Skeletal muscle tissue (tissue), 4 donors: ENCODE data around the gene AKNA. TPM values are rescaled to one million over a fixed set of nuclear protein-coding genes. Genes with fewer than 3 reads are reported as not detected.

Experiments used
- H3K27ac ChIP-seq: one replicate; pipeline ENCODE4 v1.7.0; 2013; ENCODE audit warnings: mild to moderate bottlenecking, low read depth, low read length, inconsistent platforms
- H3K27me3 ChIP-seq, 3 donors: one replicate each; pipeline ENCODE4 v1.7.0; 2013; ENCODE audit warnings: low read length in 3 of 3; ENCODE audit not compliant: control insufficient read depth in 3 of 3, insufficient read depth in 3 of 3
- H3K36me3 ChIP-seq, 3 donors: one replicate each; pipeline ENCODE4 v1.7.0; 2013; ENCODE audit warnings: low read length in 3 of 3; ENCODE audit not compliant: control insufficient read depth in 3 of 3, insufficient read depth in 3 of 3
- H3K4me1 ChIP-seq, 3 donors: one replicate each; pipeline ENCODE4 v1.7.0; 2013; ENCODE audit warnings: low read length in 3 of 3, mild to moderate bottlenecking in 3 of 3; ENCODE audit not compliant: control insufficient read depth in 3 of 3, insufficient read depth in 3 of 3
- H3K4me3 ChIP-seq, 3 donors: one replicate each; pipeline ENCODE4 v1.7.0; 2013; ENCODE audit warnings: low read length in 3 of 3
- H3K9ac ChIP-seq, 3 donors: one replicate each; pipeline ENCODE4 v1.7.0; 2013; ENCODE audit warnings: low read length in 3 of 3, mild to moderate bottlenecking in 3 of 3, moderate library complexity in 2 of 3, low read depth in 1 of 3
- H3K9me3 ChIP-seq, 3 donors: one replicate each; pipeline ENCODE4 v1.7.0; 2013; ENCODE audit warnings: low read length in 3 of 3; ENCODE audit not compliant: control insufficient read depth in 3 of 3
- total RNA-seq: library from RNA; depleted of rRNA; stranded (reverse); fragments of >200 nt; gene quantifications from one replicate; pipeline ENCODE4 v1.2.3, GENCODE V29; 2014
- donor health status: Osteomylitis.

AKNA gene
- total RNA-seq, 1 donor from 2014 or later = 6.3 TPM

- H3K36me3 ChIP-seq = no peaks in the 10 kb centered on the region
- H3K4me1 ChIP-seq = no peaks in the 10 kb centered on the region
- no peaks in the 10 kb centered on the region for H3K9me3 ChIP-seq
- no peak overlapping the region for H3K9ac ChIP-seq
- peaks cover 0 to 17% (median 13%) of the 10 kb centered on the region in 3 donors for H3K27me3 ChIP-seq
- H3K4me3 ChIP-seq = no peak overlapping the region
- no peak overlapping the region for H3K27ac ChIP-seq
Observed at GRCh38 chr9:114430457-114430856, 42.7 kb upstream of the AKNA start.

- no peaks in the 10 kb centered on the region for H3K36me3 ChIP-seq
- no peak overlapping the region for H3K9ac ChIP-seq
- no peaks in the 10 kb centered on the region for H3K4me1 ChIP-seq
- H3K4me3 ChIP-seq = no peak overlapping the region
- H3K9me3 ChIP-seq = no peaks in the 10 kb centered on the region
- peaks cover 0 to 17% (median 13%) of the 10 kb centered on the region in 3 donors for H3K27me3 ChIP-seq
- no peak overlapping the region for H3K27ac ChIP-seq
Observed at GRCh38 chr9:114429488-114429887, 41.7 kb upstream of the AKNA start.

- no peaks in the 10 kb centered on the region for H3K9me3 ChIP-seq
Observed at GRCh38 chr9:114428466-114428865, 40.7 kb upstream of the AKNA start.

GRCh38 chr9:114427644-114428043 is 39.9 kb upstream of the AKNA start:
- Histone ChIP-seq H3K4me1 (no peaks in the 10 kb centered on the region), H3K4me3 (no peak overlapping the region), H3K27me3 (peaks cover 0 to 22% (median 13%) of the 10 kb centered on the region in 3 donors), H3K27ac (no peak overlapping the region), H3K36me3 (no peaks in the 10 kb centered on the region), H3K9ac (no peak overlapping the region), H3K9me3 (no peaks in the 10 kb centered on the region)

More at GRCh38 chr9:114428466-114428865, 40.7 kb upstream of the AKNA start:
- H3K9ac ChIP-seq = no peak overlapping the region
- peaks cover 0 to 22% (median 13%) of the 10 kb centered on the region in 3 donors for H3K27me3 ChIP-seq
- no peak overlapping the region for H3K27ac ChIP-seq
- H3K36me3 ChIP-seq = no peaks in the 10 kb centered on the region
- no peak overlapping the region for H3K4me3 ChIP-seq
- no peaks in the 10 kb centered on the region for H3K4me1 ChIP-seq

- Histone ChIP-seq H3K4me1 (no peaks in the 10 kb centered on the region), H3K9me3 (no peaks in the 10 kb centered on the region), H3K27me3 (peaks cover 0 to 17% (median 10%) of the 10 kb centered on the region in 3 donors), H3K27ac (no peak overlapping the region), H3K36me3 (no peaks in the 10 kb centered on the region), H3K4me3 (no peak overlapping the region), H3K9ac (no peak overlapping the region)
Observed at GRCh38 chr9:114426046-114426948, 38.5 kb upstream of the AKNA start.

- Histone ChIP-seq H3K36me3 (no peaks in the 10 kb centered on the region), H3K4me3 (no peak overlapping the region), H3K9ac (no peak overlapping the region), H3K27me3 (peaks cover 0 to 11% (median 7%) of the 10 kb centered on the region in 3 donors), H3K27ac (no peak overlapping the region), H3K4me1 (no peaks in the 10 kb centered on the region), H3K9me3 (no peaks in the 10 kb centered on the region)
Observed at GRCh38 chr9:114425126-114425525, 37.3 kb upstream of the AKNA start.

GRCh38 chr9:114424126-114424525 is 36.3 kb upstream of the AKNA start:
- no peaks in the 10 kb centered on the region for H3K36me3 ChIP-seq
- H3K27me3 ChIP-seq = peaks cover 0 to 5% (median 3%) of the 10 kb centered on the region in 3 donors
- no peak overlapping the region for H3K27ac ChIP-seq

GRCh38 chr9:114423181-114423580 is 35.4 kb upstream of the AKNA start:
- H3K9me3 ChIP-seq = no peaks in the 10 kb centered on the region
- no peaks in the 10 kb centered on the region for H3K36me3 ChIP-seq
- H3K27ac ChIP-seq = no peak overlapping the region
- peaks cover 0 to 5% (median 3%) of the 10 kb centered on the region in 3 donors for H3K27me3 ChIP-seq
- H3K4me3 ChIP-seq = no peak overlapping the region
- no peaks in the 10 kb centered on the region for H3K4me1 ChIP-seq
- no peak overlapping the region for H3K9ac ChIP-seq

More at GRCh38 chr9:114424126-114424525, 36.3 kb upstream of the AKNA start:
- Histone ChIP-seq H3K4me3 (no peak overlapping the region), H3K4me1 (no peaks in the 10 kb centered on the region), H3K9me3 (no peaks in the 10 kb centered on the region), H3K9ac (no peak overlapping the region)

- no peaks in the 10 kb centered on the region for H3K9me3 ChIP-seq
- no peak overlapping the region for H3K4me3 ChIP-seq
- H3K9ac ChIP-seq = no peak overlapping the region
- no peak overlapping the region for H3K27ac ChIP-seq
- H3K4me1 ChIP-seq = no peaks in the 10 kb centered on the region
- no peaks in the 10 kb centered on the region for H3K36me3 ChIP-seq
- peaks cover 0 to 5% (median 3%) of the 10 kb centered on the region in 3 donors for H3K27me3 ChIP-seq
Observed at GRCh38 chr9:114421147-114421546, 33.4 kb upstream of the AKNA start.

GRCh38 chr9:114419796-114420195 is 32.0 kb upstream of the AKNA start:
- Histone ChIP-seq H3K36me3 (no peaks in the 10 kb centered on the region), H3K27me3 (peaks cover 0 to 5% (median 3%) of the 10 kb centered on the region in 3 donors), H3K27ac (no peak overlapping the region), H3K4me3 (no peak overlapping the region), H3K9ac (no peak overlapping the region), H3K9me3 (no peaks in the 10 kb centered on the region), H3K4me1 (peaks cover 0 to under 1% (median 0%) of the 10 kb centered on the region in 3 donors)
